Inflammatory macrophage treated with lipopolysaccharide for 4 hours (primary cell): Measurements from ENCODE around the gene PALLD.

Source experiments
- DNase-seq: peaks from one replicate; pipeline ENCODE4 v3.0.0-alpha.2; 2020

The PALLD gene

GRCh38 chr4:168528131-168528949 is 31.5 kb downstream of the PALLD start:
- DNase-seq = no peak

DNA sequence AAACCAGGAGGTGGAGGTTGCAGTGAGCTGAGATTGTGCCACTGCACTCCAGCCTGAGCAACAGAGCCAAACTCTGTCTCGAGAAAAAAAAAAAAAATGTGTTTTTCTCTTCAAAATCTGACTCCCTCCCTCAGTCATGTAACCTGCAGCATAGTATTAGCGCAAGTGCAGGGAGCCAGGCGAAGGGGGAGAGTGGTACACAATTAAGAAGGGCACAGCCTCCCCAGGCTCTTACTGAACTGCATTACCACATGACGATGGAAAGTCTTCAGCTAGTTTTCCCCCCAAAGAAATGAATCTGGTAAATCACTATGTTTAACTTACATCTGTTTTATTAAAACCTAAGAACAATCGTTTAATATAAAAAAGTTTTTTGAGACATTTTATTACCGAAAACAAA is 32.4 kb downstream of the PALLD start:
- no peak for DNase-seq

DNA sequence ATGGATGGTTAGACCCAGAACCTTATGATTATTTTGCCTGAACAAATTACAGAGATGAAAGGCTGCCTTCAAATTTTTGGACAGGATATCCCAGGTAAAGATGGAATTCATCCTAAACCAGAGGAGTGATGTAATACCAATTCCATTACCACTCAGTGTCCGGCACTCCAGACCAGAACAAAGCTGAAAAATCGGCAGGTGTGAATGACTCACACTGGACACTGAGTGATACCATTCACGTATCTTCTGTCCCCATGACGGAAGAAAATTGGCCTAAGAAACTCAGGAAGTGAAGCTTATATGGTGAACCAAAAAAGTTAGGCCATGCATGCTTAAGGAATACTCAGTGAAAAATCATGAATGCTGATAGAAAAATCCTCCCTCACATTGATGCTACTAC is 34.5 kb downstream of the PALLD start:
- DNase-seq = no peak

GRCh38 chr4:168534535-168534934 is 37.7 kb downstream of the PALLD start:
- no peak for DNase-seq

DNA sequence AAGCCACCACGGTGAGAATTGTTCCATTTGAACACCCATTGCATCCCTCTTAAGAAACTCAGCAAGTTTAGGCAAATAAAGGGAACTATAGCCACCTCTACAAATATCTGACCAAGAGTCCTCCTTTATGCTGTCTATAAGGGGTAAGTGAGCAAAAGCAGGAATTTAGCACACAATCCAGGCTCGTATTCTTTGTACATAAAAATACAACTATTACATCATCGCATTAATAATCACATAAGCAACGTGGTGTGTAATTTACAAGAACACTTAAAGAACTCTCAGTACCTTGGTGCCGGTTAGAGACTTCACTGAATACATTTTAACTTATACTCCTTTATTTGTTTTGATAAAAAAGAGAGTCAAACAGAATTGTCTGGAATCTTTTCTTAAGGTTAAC is 38.8 kb downstream of the PALLD start:
- DNase-seq = no peak

GRCh38 chr4:168536448-168536847 is 39.6 kb downstream of the PALLD start:
- DNase-seq = no peak

DNA sequence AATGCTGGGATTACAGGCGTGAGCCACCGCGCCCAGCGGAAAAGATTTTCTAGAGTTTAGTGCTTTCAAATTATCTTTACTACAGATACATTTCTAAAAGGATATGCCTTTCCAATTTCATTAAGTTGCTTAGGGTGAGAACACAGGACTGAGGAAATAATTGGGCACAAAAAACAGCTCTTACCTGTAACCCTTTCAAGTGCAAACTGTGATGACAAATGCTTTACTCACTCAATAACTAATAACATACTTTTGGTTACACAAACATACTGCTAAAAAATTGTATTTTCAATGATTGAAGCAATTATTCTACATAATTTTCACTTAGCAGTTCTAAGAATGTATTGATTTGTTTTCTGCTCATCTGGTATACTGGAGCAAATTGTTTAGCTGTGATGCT is 40.2 kb downstream of the PALLD start:
- no peak for DNase-seq

- no peak for DNase-seq
Measured at GRCh38 chr4:168537571-168537970, 40.7 kb downstream of the PALLD start.

GRCh38 chr4:168538632-168539031 is 41.8 kb downstream of the PALLD start:
- no peak for DNase-seq

DNA sequence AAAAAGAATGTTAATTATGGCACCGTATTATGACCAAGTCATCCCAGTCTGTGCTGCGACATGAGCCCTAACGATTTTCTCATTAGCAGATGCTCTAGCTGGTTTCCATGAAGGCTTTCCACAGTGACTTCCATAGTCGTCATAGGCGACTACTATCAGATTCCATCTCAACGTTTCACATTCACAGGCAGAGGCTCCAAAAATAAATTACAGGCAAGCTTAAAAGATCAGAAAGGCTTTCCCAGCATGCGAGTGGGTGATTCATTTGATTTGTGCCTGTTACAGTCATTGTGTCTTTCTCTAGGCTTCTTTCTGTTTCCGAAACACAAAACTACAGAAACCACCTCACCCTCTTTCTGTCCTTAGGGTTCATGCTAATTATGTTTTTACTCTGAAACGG is 43.2 kb downstream of the PALLD start:
- no peak for DNase-seq

- no peak for DNase-seq
Measured at GRCh38 chr4:168540503-168541265, 43.8 kb downstream of the PALLD start.

GRCh38 chr4:168541266-168541953 is 44.6 kb downstream of the PALLD start:
- DNase-seq = peak; percentile 37

GRCh38 chr4:168549143-168549542 is 52.3 kb downstream of the PALLD start:
- no peak for DNase-seq

GRCh38 chr4:168550064-168550766 is 53.4 kb downstream of the PALLD start:
- DNase-seq = no peak

DNA sequence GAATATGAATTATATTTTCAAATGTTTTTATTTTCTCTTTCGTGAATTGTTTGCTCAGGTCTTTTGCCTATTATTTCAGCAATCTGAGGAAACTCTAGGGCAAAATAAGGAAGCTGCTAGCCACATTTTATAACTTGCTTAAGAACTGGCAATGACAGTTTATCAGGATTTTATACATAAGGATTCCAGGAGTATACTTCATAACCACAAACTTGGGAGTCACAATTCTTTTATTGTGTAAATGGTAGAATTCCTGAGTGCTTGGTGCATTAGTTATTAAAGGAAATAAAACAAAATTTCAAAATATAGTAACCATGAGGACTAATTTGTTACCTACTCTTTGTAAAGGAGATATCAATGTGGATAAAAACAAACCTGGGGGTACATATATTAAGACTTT is 54.4 kb downstream of the PALLD start:
- DNase-seq = peak; percentile 34

GRCh38 chr4:168551945-168552695 is 55.3 kb downstream of the PALLD start:
- peak; percentile 39 for DNase-seq

DNA sequence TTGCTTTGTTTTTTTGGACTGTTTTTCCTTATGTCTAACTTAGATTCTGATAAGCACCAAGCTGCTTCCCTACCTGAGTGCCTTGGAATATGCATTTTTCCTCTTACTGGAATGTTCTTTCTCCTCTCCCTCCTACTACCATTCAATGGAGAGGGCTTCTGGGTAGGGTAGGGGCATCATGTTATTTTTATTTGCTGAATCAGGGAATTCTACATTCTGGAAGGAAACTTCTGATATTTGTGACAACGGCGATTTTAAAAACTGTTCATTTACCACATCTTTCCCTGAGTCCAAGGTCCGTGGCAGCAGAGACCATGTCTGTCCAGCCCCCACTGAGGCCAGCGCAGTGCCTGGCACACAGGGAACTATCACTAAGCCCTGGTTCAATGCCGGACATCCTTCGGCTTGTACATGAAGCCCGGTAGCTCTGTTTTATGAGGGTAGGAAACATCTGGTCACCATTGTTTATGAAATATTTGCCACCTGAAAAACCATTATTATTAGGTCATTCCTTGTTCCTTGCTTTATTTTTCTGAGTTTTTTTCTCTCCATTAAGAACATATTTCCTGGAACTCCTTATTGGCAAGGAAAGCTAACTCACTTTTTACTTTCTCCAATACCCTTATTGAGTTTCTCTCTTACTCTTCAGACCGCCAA is 57.0 kb downstream of the PALLD start:
- DNase-seq = no peak

DNA sequence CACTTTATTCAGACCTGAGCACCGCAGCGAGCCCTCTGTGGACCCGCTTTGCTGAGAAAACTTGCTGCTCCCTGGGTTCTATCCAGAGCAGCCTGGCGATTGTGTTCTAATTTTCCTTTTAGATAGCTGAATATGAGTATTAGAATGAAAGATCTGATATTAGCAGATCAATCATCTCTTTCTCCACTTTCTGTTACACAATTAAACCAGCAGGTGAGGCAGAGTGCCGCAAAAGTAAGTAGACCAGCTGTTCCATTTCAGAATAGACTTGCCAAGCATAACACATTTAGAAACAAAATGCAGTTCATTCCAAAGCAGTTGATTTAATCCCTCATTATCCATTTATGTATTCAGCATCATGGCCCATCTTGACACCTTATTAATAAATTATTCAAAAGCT is 58.6 kb downstream of the PALLD start:
- no peak for DNase-seq

- no peak for DNase-seq
Measured at GRCh38 chr4:168557658-168558057, 60.8 kb downstream of the PALLD start.

DNA sequence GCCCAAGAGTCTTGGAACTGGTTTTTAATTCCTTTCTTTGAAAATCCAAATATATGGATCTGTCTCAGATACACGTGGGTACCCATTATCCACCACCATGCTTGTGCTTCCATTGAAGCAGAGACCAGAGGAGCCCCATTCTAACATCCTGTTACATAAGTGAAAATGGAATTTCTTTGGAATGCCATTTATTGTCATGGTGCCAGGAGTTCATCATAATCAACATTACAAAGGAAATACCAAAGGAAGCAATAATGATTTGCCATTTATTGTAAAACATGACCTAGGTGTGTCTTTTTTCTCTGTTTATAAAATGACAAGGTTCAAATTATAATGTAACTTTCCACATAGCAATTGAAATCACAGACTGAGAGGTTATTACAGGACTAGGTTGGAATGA is 61.7 kb downstream of the PALLD start:
- no peak for DNase-seq
